Gastroesophageal sphincter (tissue), 4 donors: ENCODE results near the gene ST13. TPM values are rescaled to one million over a fixed set of nuclear protein-coding genes. Genes with fewer than 3 reads are reported as not detected.

Source experiments
- ATAC-seq: fragments of 150-250 bp; one replicate; pipeline ENCODE4 v1.9.1; 2016; ENCODE audit warnings: mild to moderate bottlenecking, moderate library complexity
- H3K27ac ChIP-seq, 4 donors: fragments of 200-600 bp; sonication (generic) in 3 of 4; 1 replicate in 3 of 4; 2 replicates in 1 of 4; pipeline ENCODE4 v1.5.1; 2016 to 2019
- H3K27me3 ChIP-seq: fragments of 200-600 bp; sonication (generic); one replicate; pipeline ENCODE4 v1.5.1; 2019
- H3K36me3 ChIP-seq, 2 donors: fragments of 200-600 bp; sonication (generic); one replicate each; pipeline ENCODE4 v1.5.1; 2019; ENCODE audit warnings: control low read depth in 1 of 2
- H3K4me1 ChIP-seq, 3 donors: fragments of 200-600 bp; sonication (generic); 1 replicate in 2 of 3; 2 replicates in 1 of 3; pipeline ENCODE4 v1.5.1; 2016 to 2019; ENCODE audit warnings: control low read depth in 2 of 3
- H3K4me3 ChIP-seq, 2 donors: fragments of 200-600 bp; sonication (generic); one replicate each; pipeline ENCODE4 v1.5.1; 2019; ENCODE audit warnings: mild to moderate bottlenecking in 1 of 2, moderate library complexity in 1 of 2
- H3K9me3 ChIP-seq, 3 donors: fragments of 200-600 bp; sonication (generic); one replicate each; pipeline ENCODE4 v1.5.1; 2017 to 2019; ENCODE audit warnings: control low read depth in 2 of 3
- CTCF ChIP-seq, 4 experiments: fragments of 200-600 bp in 2 of 4; fragments of 450-650 bp in 2 of 4; sonication (generic) in 1 of 4; IDR thresholded peaks; one replicate each; pipeline ENCODE4 v1.5.1; 2017 to 2019; ENCODE audit warnings: antibody characterized with exemption in 4 of 4, mild to moderate bottlenecking in 2 of 4, moderate library complexity in 2 of 4
- EP300 ChIP-seq: sonication (generic); formaldehyde crosslinking; IDR thresholded peaks from one replicate; pipeline ENCODE4 v1.6.1; 2017; ENCODE audit warnings: antibody characterized with exemption, mild to moderate bottlenecking
- POLR2A ChIP-seq, 2 donors: fragments of 450-650 bp; IDR thresholded peaks; one replicate each; pipeline ENCODE4 v1.6.1; 2017; ENCODE audit warnings: antibody characterized with exemption in 2 of 2, mild to moderate bottlenecking in 2 of 2, moderate library complexity in 1 of 2
- POLR2AphosphoS5 ChIP-seq: sonication (generic); formaldehyde crosslinking; IDR thresholded peaks from one replicate; pipeline ENCODE4 v1.6.1; 2017; ENCODE audit warnings: antibody characterized with exemption
- WGBS, 2 donors: methylation state at CpG; one replicate each; pipeline ENCODE4 v1.1.5; 2018; ENCODE audit warnings: low coverage in 1 of 2; 5-methylcytosine and 5-hydroxymethylcytosine counted together
- total RNA-seq, 4 donors: library from RNA; depleted of rRNA; stranded (reverse); fragments of >200 nt; gene quantifications; one replicate each; pipeline ENCODE4 v1.1.0, GENCODE V29; 2016

ST13 gene
- 100 to 1,000 TPM; 179 to 239 (median 211) TPM for total RNA-seq

GRCh38 chr22:40856513-40857308 is at the start of gene ST13, which contains the start of gene XPNPEP3:
TSS of gene ST13 (minus strand) at chr22:40856639. CDS start at chr22:40856540, 99 bp downstream.
TSS of gene XPNPEP3 (plus strand) at chr22:40857148. CDS start at chr22:40857182, 34 bp downstream.
- peaks cover 16 to 60% (median 32%) of the 10 kb centered on the region in 3 donors for H3K4me1 ChIP-seq
- peak within 1 kb of the TSS; percentile 73 to 89 for H3K4me3 ChIP-seq
- H3K27ac ChIP-seq = peak within 1 kb of the TSS; percentile 89 to 97 (median 94)
- no peaks in the 10 kb centered on the region for H3K27me3 ChIP-seq
- TF ChIP-seq EP300 (no peak), POLR2A (IDR thresholded peaks at IDR 0.05) (peak; percentile 70 to 74), CTCF (IDR thresholded peaks at IDR 0.05) (peak in 1 of 4 experiments; percentile 23), POLR2AphosphoS5 (peak; percentile 92)
- H3K36me3 ChIP-seq = peaks cover 0 to 13% of the 10 kb centered on the region in 2 donors
- ATAC-seq = peak; percentile 98
- WGBS, 2 donors = 0 to 1% methylated on average over 39 to 40 of the region's 63 CpGs
- H3K9me3 ChIP-seq = no peaks in the 10 kb centered on the region

- no peaks in the 10 kb centered on the region for H3K9me3 ChIP-seq
- WGBS, 2 donors = 100% methylated on average over 1 of the region's 1 CpG
- no peaks in the 10 kb centered on the region for H3K27me3 ChIP-seq
- no peak for ATAC-seq
- no peak overlapping the region for H3K27ac ChIP-seq
- H3K36me3 ChIP-seq = peaks cover 0 to 61% of the 10 kb centered on the region in 2 donors
- no peaks in the 10 kb centered on the region for H3K4me1 ChIP-seq
- TF ChIP-seq CTCF (IDR thresholded peaks at IDR 0.05) (no peak), POLR2A (IDR thresholded peaks at IDR 0.05) (no peak), POLR2AphosphoS5 (no peak), EP300 (no peak)
- no peak overlapping the region for H3K4me3 ChIP-seq
These were observed 47.7 kb upstream of the ST13 start for GRCh38 chr22:40904101-40904500.

- Histone ChIP-seq H3K4me1 (no peaks in the 10 kb centered on the region), H3K27me3 (no peaks in the 10 kb centered on the region), H3K27ac (no peak overlapping the region), H3K4me3 (no peak overlapping the region), H3K36me3 (peaks cover 0 to 24% of the 10 kb centered on the region in 2 donors), H3K9me3 (no peaks in the 10 kb centered on the region)
- TF ChIP-seq CTCF (IDR thresholded peaks at IDR 0.05) (peak in 3 of 4 experiments; percentile 19 to 47 (median 27)), POLR2AphosphoS5 (no peak)
- no peak for ATAC-seq
- 10 to 29% methylated on average over 2 to 3 of the region's 3 CpGs for WGBS, 2 donors
These were observed 42.5 kb upstream of the ST13 start for GRCh38 chr22:40898850-40899357.

GRCh38 chr22:40894417-40894816 is 38.0 kb upstream of the ST13 start:
- Histone ChIP-seq H3K9me3 (no peaks in the 10 kb centered on the region), H3K4me1 (no peaks in the 10 kb centered on the region), H3K36me3 (peaks cover 0 to 37% of the 10 kb centered on the region in 2 donors), H3K27me3 (no peaks in the 10 kb centered on the region), H3K27ac (no peak overlapping the region), H3K4me3 (no peak overlapping the region)
- ATAC-seq = no peak
- 94 to 97% methylated on average over 4 of the region's 4 CpGs for WGBS, 2 donors
- TF ChIP-seq POLR2AphosphoS5 (no peak), EP300 (no peak), CTCF (IDR thresholded peaks at IDR 0.05) (no peak), POLR2A (IDR thresholded peaks at IDR 0.05) (no peak)

DNA sequence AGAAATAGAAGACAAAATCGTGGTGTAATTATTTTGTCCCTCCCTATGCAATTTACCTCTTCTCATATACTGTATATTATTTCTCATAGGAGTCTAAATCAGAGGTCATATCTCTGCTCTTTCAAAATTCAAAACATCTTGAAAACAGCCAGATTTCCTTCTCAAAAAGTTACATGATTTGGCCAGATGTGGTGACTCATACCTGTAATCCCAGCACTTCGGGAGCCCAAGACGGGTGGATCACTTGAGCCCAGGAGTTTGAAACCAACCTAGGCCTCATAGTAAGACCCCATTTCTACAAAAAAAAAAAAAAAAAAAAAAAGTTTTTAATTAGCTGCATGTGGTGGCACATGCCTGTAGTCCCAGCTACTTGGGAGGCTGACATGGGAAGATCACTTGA is 34.4 kb upstream of the ST13 start:
- Histone ChIP-seq H3K36me3 (peaks cover 0 to 73% of the 10 kb centered on the region in 2 donors), H3K27me3 (no peaks in the 10 kb centered on the region), H3K27ac (no peak overlapping the region), H3K4me1 (no peaks in the 10 kb centered on the region), H3K9me3 (no peaks in the 10 kb centered on the region), H3K4me3 (no peak overlapping the region)
- 83 to 94% methylated on average over 1 of the region's 3 CpGs for WGBS, 2 donors
- TF ChIP-seq POLR2AphosphoS5 (no peak), POLR2A (IDR thresholded peaks at IDR 0.05) (no peak), EP300 (no peak), CTCF (IDR thresholded peaks at IDR 0.05) (no peak)
- no peak for ATAC-seq
